GM12878 (cell line): ENCODE results near the gene METTL16. TPM values are rescaled to one million over a fixed set of nuclear protein-coding genes. Genes with fewer than 3 reads are reported as not detected.

ENCODE experiments used
- ATAC-seq: fragments of 200-7000 bp; cut with Tn5 transposase; 3 replicates; pipeline ENCODE4 v1.9.1; 2020; ENCODE audit warnings: mild to moderate bottlenecking, moderate library complexity
- BruUV-seq: library from RNA; stranded (reverse); fragments of 400-500 nt; replicated peaks from 2 replicates; lab custom pipeline; 2021; lab: Mats Ljungman, UMichigan
- CTCF ChIA-PET: fragments of 300-600 bp; sonication (Branson Sonifier 250); formaldehyde crosslinking; extraction: SDS; loops from one replicate; lab custom pipeline; 2021; ENCODE audit warnings: inconsistent platforms; lab: Yijun Ruan, JAX
- POLR2A ChIA-PET: fragments of 350-600 bp; formaldehyde crosslinking; extraction: SDS; loops from one replicate; lab custom pipeline; 2021; ENCODE audit warnings: inconsistent platforms; lab: Charles Lee
- RAD21 ChIA-PET: fragments of 300-600 bp; sonication (Branson Sonifier 250); formaldehyde crosslinking; loops from one replicate; lab custom pipeline; 2023; ENCODE audit warnings: antibody characterized with exemption; ENCODE audit not compliant: unreplicated experiment; lab: Charles Lee
- SMC1A ChIA-PET: fragments of 300-600 bp; sonication (Branson Sonifier 250); formaldehyde crosslinking; loops from one replicate; lab custom pipeline; 2023; ENCODE audit not compliant: unreplicated experiment, uncharacterized antibody; lab: Charles Lee
- DNase-seq: peaks from one replicate; pipeline ENCODE4 v3.0.0-alpha.2; 2011; ENCODE audit warnings: low read depth, low spot score
- FAIRE-seq: peaks from 3 replicates; lab custom pipeline; 2011; peaks lifted over from hg19 to GRCh38; lab: Jason Lieb, UNC
- H2AFZ ChIP-seq: 2 replicates; pipeline ENCODE4 v1.6.0; 2011; ENCODE audit warnings: low read depth, low read length, control low read depth; ENCODE audit not compliant: control insufficient read depth
- H3K27ac ChIP-seq: 2 replicates; pipeline ENCODE4 v1.5.1; 2011; ENCODE audit warnings: control low read depth; ENCODE audit not compliant: control insufficient read depth, insufficient read depth
- H3K27me3 ChIP-seq, 2 experiments: replicated peaks in 1 of 2; 2 replicates each; pipeline versions ENCODE4 v1.6.0 to v1.6.1; 2011; ENCODE audit warnings: low read length in 1 of 2; ENCODE audit not compliant: control insufficient read depth in 2 of 2, insufficient read depth in 2 of 2
- H3K36me3 ChIP-seq, 2 experiments: 2 replicates each; pipeline ENCODE4 v1.5.1; 2011; ENCODE audit warnings: low read length in 1 of 2; ENCODE audit not compliant: control insufficient read depth in 2 of 2, insufficient read depth in 2 of 2
- H3K4me1 ChIP-seq: 2 replicates; pipeline ENCODE4 v1.6.1; 2011; ENCODE audit warnings: mild to moderate bottlenecking, low read length, moderate library complexity, mixed read lengths; ENCODE audit not compliant: control insufficient read depth, insufficient read depth
- H3K4me2 ChIP-seq: 2 replicates; pipeline ENCODE4 v1.6.0; 2011; ENCODE audit warnings: control low read depth; ENCODE audit not compliant: control insufficient read depth, insufficient read depth
- H3K4me3 ChIP-seq: fragments of 200-600 bp; sonication (generic); 2 replicates; pipeline ENCODE4 v1.5.1; 2016
- H3K79me2 ChIP-seq: 2 replicates; pipeline ENCODE4 v1.6.0; 2011; ENCODE audit warnings: low read length; ENCODE audit not compliant: control insufficient read depth, insufficient read depth
- H3K9ac ChIP-seq: 2 replicates; pipeline ENCODE4 v1.8.0; 2011; ENCODE audit warnings: low read length, control low read depth, mixed read lengths; ENCODE audit not compliant: control insufficient read depth, insufficient read depth
- H3K9me3 ChIP-seq: replicated peaks from 3 replicates; pipeline ENCODE4 v1.5.1; 2011; ENCODE audit warnings: mild to moderate bottlenecking, low read length; ENCODE audit not compliant: control insufficient read depth, insufficient read depth
- H4K20me1 ChIP-seq: 2 replicates; pipeline ENCODE4 v1.6.0; 2011; ENCODE audit not compliant: control insufficient read depth, insufficient read depth
- ASH2L ChIP-seq: fragments of 300-600, 200-600 bp; sonication (generic); IDR thresholded peaks from 2 replicates; pipeline ENCODE4 v1.6.1; 2017; ENCODE audit warnings: low read depth, mild to moderate bottlenecking, borderline replicate concordance
- GABPA ChIP-seq: IDR thresholded peaks from 2 replicates; pipeline ENCODE4 v1.6.1; 2014; ENCODE audit warnings: antibody characterized with exemption, low read depth, mild to moderate bottlenecking, inconsistent platforms
- IKZF1 ChIP-seq: fragments of 450-650 bp; conservative IDR thresholded peaks from 2 replicates; pipeline ENCODE4 v1.6.1; 2017; ENCODE audit warnings: antibody characterized with exemption, mild to moderate bottlenecking
- IKZF2 ChIP-seq, 2 experiments: fragments of 450-650 bp; IDR thresholded peaks; 2 replicates each; pipeline ENCODE4 v1.6.1; 2017; ENCODE audit warnings: mild to moderate bottlenecking in 2 of 2, moderate library complexity in 2 of 2
- IRF5 ChIP-seq: fragments of 450-650 bp; IDR thresholded peaks from 2 replicates; pipeline ENCODE4 v1.6.1; 2017; ENCODE audit warnings: borderline replicate concordance
- KLF5 ChIP-seq: fragments of 450-650 bp; IDR thresholded peaks from 2 replicates; pipeline ENCODE4 v1.6.1; 2014; ENCODE audit warnings: mild to moderate bottlenecking; ENCODE audit not compliant: partially characterized antibody
- MTA2 ChIP-seq: fragments of 450-650 bp; IDR thresholded peaks from 2 replicates; pipeline ENCODE4 v1.6.1; 2016; ENCODE audit warnings: low read depth, mild to moderate bottlenecking, moderate library complexity
- MYB ChIP-seq: fragments of 150-350 bp; IDR thresholded peaks from 2 replicates; pipeline ENCODE4 v1.6.1; 2014; ENCODE audit warnings: mild to moderate bottlenecking, low read depth, low read length, borderline replicate concordance
- PKNOX1 ChIP-seq: fragments of 450-650 bp; IDR thresholded peaks from 2 replicates; pipeline ENCODE4 v1.6.1; 2016; ENCODE audit warnings: mild to moderate bottlenecking
- SREBF2 ChIP-seq: IDR thresholded peaks from 2 replicates; pipeline ENCODE4 v1.6.1; 2012; ENCODE audit warnings: mild to moderate bottlenecking, low read length
- STAT3 ChIP-seq: IDR thresholded peaks from 2 replicates; pipeline ENCODE4 v1.6.1; 2011; ENCODE audit warnings: low read depth, low read length, improper control_type of control experiment
- ZNF592 ChIP-seq: fragments of 450-650 bp; IDR thresholded peaks from 2 replicates; pipeline ENCODE4 v1.6.1; 2017; ENCODE audit warnings: mild to moderate bottlenecking, moderate library complexity
- WGBS: methylation state at CpG from one replicate; pipeline ENCODE4 v1.1.6; 2016; ENCODE audit warnings: low lambda C conversion rate; ENCODE audit not compliant: insufficient replicate concordance, insufficient coverage; ENCODE audit errors: missing lambda C conversion rate; 5-methylcytosine and 5-hydroxymethylcytosine counted together
- in situ Hi-C: fragments of 300-500 bp; cut with MboI; formaldehyde crosslinking; loops from 9 replicates; pipeline ENCODE4 v1.14.3; 2018; ENCODE audit warnings: mixed read lengths
- intact Hi-C: fragments of 100-400 bp; cut with micrococcal nuclease; formaldehyde crosslinking; loops from one replicate; pipeline ENCODE4 v1.14.2; 2022; ENCODE audit not compliant: unreplicated experiment
- polyA plus RNA-seq, 11 experiments: library from polyadenylated mRNA; depleted of rRNA in 4 of 11; unstranded in 6 of 11; stranded (reverse) in 5 of 11; fragments of >200 nt; fragmentation: Nextera tagmentation in 4 of 11; fragmentation: Illumina TruSeq in 1 of 11; extraction: Ambion mirVana in 4 of 11; extraction: Trizol in 1 of 11; gene quantifications; 1 replicate in 1 of 11; 2 replicates in 10 of 11; pipeline versions ENCODE4 v1.2.1 to v1.2.3, GENCODE V29; 2011 to 2016; ENCODE audit warnings: inconsistent platforms in 2 of 11, missing spikeins in 2 of 11, low read depth in 1 of 11
- total RNA-seq, 4 experiments: library from RNA; depleted of rRNA in 3 of 4; stranded (reverse); fragments of >200 nt in 3 of 4; fragmentation: Illumina TruSeq in 1 of 4; extraction: Trizol in 1 of 4; gene quantifications; 2 replicates each; pipeline versions ENCODE4 v1.2.1 to v1.2.3, GENCODE V29; 2013 to 2021

METTL16 gene
- total and polyA plus RNA-seq, 10 of the 15 experiments (the other 5 are each of a cell fraction or from before 2014, with no cell fraction given), result 15.6 to 34.3 (median 23.7) TPM

DNA sequence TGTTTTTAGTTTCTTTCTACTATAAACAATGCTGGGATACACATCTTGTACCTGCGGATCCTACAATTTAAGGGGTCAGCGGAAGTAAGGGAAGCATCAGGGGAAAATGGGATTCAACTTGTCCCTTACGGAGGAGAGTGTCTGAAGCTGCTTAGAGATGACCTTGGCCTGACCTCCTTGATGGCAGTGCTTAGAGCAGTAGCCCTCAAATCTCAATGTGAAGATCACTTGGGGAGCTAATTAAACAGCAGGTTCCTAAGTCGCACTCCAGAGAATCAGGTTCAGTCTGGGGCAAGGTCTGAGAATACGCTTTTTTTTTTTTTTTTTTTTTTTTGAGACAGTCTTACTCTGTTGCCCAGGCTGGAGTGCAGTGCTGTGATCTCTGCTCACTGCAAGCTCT is 9.6 kb upstream of the METTL16 start:
- ChIA-PET CTCF (no interaction called here), POLR2A (no interaction called here), SMC1A (no interaction called here), RAD21 (no interaction called here)
- in situ Hi-C loops, result no loop called here
- Histone ChIP-seq H3K4me1 (no peaks in the 10 kb centered on the region), H3K9me3 (no peaks in the 10 kb centered on the region), H2AFZ (no peak overlapping the region), H3K36me3 (no peaks in the 10 kb centered on the region), H3K4me3 (no peak overlapping the region), H3K27ac (no peak overlapping the region), H3K9ac (no peak overlapping the region), H3K79me2 (no peaks in the 10 kb centered on the region), H4K20me1 (no peaks in the 10 kb centered on the region)
- no TSS peak for BruUV-seq
- no peak for FAIRE-seq
- no peak for DNase-seq
- TF ChIP-seq KLF5, result no peak
- TF ChIP-seq, all 136 proteins: peak for 0
- 88% methylated on average over 4 of the region's 5 CpGs for WGBS
- ATAC-seq, result no peak
- Histone ChIP-seq H3K4me2 (no peak overlapping the region), H3K27me3 (no peaks in the 10 kb centered on the region)
- intact Hi-C loops, result no loop called here

DNA sequence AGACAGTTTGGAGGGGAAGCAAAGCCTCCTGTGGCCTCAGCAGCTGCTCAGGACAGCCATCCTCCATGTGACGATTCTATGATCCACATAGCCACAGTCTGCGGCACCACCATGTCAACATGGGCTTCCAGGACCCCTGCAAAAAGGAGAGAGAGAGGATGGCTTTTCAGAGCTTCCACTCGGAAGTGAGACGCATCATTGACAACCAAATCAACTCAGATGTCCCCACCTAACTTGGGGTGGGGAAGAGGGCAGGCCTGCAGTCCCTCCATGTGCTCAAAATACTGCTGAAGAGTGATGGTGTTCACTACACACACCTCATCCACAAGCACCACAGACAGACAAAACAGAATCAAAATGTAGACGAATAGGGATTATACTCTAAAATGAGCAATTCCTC is 5.9 kb upstream of the METTL16 start:
- ATAC-seq (no peak), DNase-seq (no peak), FAIRE-seq (no peak)
- whole genome bisulfite sequencing, result 14% methylated on average over 5 of the region's 5 CpGs
- H3K4me2 ChIP-seq, result no peak overlapping the region
- H3K4me1 ChIP-seq, result no peaks in the 10 kb centered on the region
- no TSS peak for BruUV-seq
- no peak overlapping the region for H3K9ac ChIP-seq
- H3K27me3 ChIP-seq, result no peaks in the 10 kb centered on the region
- no peaks in the 10 kb centered on the region for H3K9me3 ChIP-seq
- H2AFZ ChIP-seq, result no peak overlapping the region
- H3K36me3 ChIP-seq, result no peaks in the 10 kb centered on the region
- POLR2A ChIA-PET, result no interaction called here
- RAD21 ChIA-PET, result no interaction called here
- CTCF ChIA-PET, result interaction anchor here (0.6 to 1.1 kb wide), 2 partner anchors 9 to 1532 kb away, joined by 3 read pairs; no protein-coding TSS in a partner anchor
- H3K79me2 ChIP-seq, result no peaks in the 10 kb centered on the region; the same call in 1 of the 2 replicates
- H4K20me1 ChIP-seq, result no peaks in the 10 kb centered on the region
- SMC1A ChIA-PET, result no interaction called here
- intact Hi-C loops (no loop called here), in situ Hi-C loops (no loop called here)
- H3K4me3 ChIP-seq, result no peak overlapping the region
- no peak overlapping the region for H3K27ac ChIP-seq
- TF ChIP-seq MYB, result no peak
- TF ChIP-seq SREBF2, result no peak
- TF ChIP-seq PKNOX1, result no peak
- TF ChIP-seq STAT3, result no peak
- no peak for TF ChIP-seq IRF5
- TF ChIP-seq MTA2, result no peak
- TF ChIP-seq GABPA, result no peak
- no peak for TF ChIP-seq ZNF592
- TF ChIP-seq ASH2L, result no peak
- no peak for TF ChIP-seq IKZF1
- no peak for TF ChIP-seq IKZF2 (IDR thresholded peaks at IDR 0.05)
